ENCODE data around the gene CLEC4M.
"Not testable (repeated sequence)": the region's sequence is repeated elsewhere in the genome, so short reads cannot be mapped to it uniquely, and the experiment has no call there.

The CLEC4M gene

GRCh38 chr19:7793493-7793892, 30.4 kb downstream of the CLEC4M start:
- no peak overlapping the region for H3K27ac ChIP-seq (ENCODE audit: insufficient read depth, low read length, poor library complexity, severe bottlenecking)

GRCh38 chr19:7795555-7796161, 32.6 kb downstream of the CLEC4M start:
- Histone ChIP-seq H3K27me3 (replicated peaks; ENCODE audit: control insufficient read depth, insufficient read depth, low read length, poor library complexity, severe bottlenecking) (no peaks in the 10 kb centered on the region), H3K36me3 (ENCODE audit: control insufficient read depth, insufficient read depth, low read length) (no peaks in the 10 kb centered on the region), H3K9me3 (ENCODE audit: control insufficient read depth, low read length) (no peaks in the 10 kb centered on the region), H3K27ac (ENCODE audit: insufficient read depth, low read length, poor library complexity, severe bottlenecking) (no peak overlapping the region), H3K4me3 (ENCODE audit: insufficient read depth, low read depth, low read length, poor library complexity, severe bottlenecking) (no peak overlapping the region), H3K4me1 (ENCODE audit: control insufficient read depth, insufficient read depth, low read length, poor library complexity, severe bottlenecking) (no peaks in the 10 kb centered on the region)
- DNase-seq = no peak

More at GRCh38 chr19:7793493-7793892, 30.4 kb downstream of the CLEC4M start:
- no peak overlapping the region for H3K4me3 ChIP-seq (ENCODE audit: insufficient read depth, low read depth, low read length, poor library complexity, severe bottlenecking)
- H3K36me3 ChIP-seq (ENCODE audit: control insufficient read depth, insufficient read depth, low read length) = no peaks in the 10 kb centered on the region
- no peaks in the 10 kb centered on the region for H3K9me3 ChIP-seq (ENCODE audit: control insufficient read depth, low read length)
- DNase-seq = no peak
- peaks cover 13% of the 10 kb centered on the region for H3K27me3 ChIP-seq (replicated peaks; ENCODE audit: control insufficient read depth, insufficient read depth, low read length, poor library complexity, severe bottlenecking)
- peaks cover 11% of the 10 kb centered on the region for H3K4me1 ChIP-seq (ENCODE audit: control insufficient read depth, insufficient read depth, low read length, poor library complexity, severe bottlenecking)

GRCh38 chr19:7799640-7800355, 36.8 kb downstream of the CLEC4M start:
- no peak overlapping the region for H3K27ac ChIP-seq (ENCODE audit: insufficient read depth, low read length, poor library complexity, severe bottlenecking)
- H3K27me3 ChIP-seq (replicated peaks; ENCODE audit: control insufficient read depth, insufficient read depth, low read length, poor library complexity, severe bottlenecking) = no peaks in the 10 kb centered on the region
- no peak overlapping the region for H3K4me3 ChIP-seq (ENCODE audit: insufficient read depth, low read depth, low read length, poor library complexity, severe bottlenecking)

GRCh38 chr19:7801020-7801570, 38.1 kb downstream of the CLEC4M start:
- H3K27ac ChIP-seq (ENCODE audit: insufficient read depth, low read length, poor library complexity, severe bottlenecking) = no peak overlapping the region
- no peaks in the 10 kb centered on the region for H3K4me1 ChIP-seq (ENCODE audit: control insufficient read depth, insufficient read depth, low read length, poor library complexity, severe bottlenecking)
- H3K4me3 ChIP-seq (ENCODE audit: insufficient read depth, low read depth, low read length, poor library complexity, severe bottlenecking) = no peak overlapping the region
- no peaks in the 10 kb centered on the region for H3K9me3 ChIP-seq (ENCODE audit: control insufficient read depth, low read length)
- H3K36me3 ChIP-seq (ENCODE audit: control insufficient read depth, insufficient read depth, low read length) = no peaks in the 10 kb centered on the region
- no peak for DNase-seq
- no peaks in the 10 kb centered on the region for H3K27me3 ChIP-seq (replicated peaks; ENCODE audit: control insufficient read depth, insufficient read depth, low read length, poor library complexity, severe bottlenecking)

More at GRCh38 chr19:7799640-7800355, 36.8 kb downstream of the CLEC4M start:
- DNase-seq = peak in 2 of 3 donors; percentile 24 to 45
- Histone ChIP-seq H3K36me3 (ENCODE audit: control insufficient read depth, insufficient read depth, low read length) (no peaks in the 10 kb centered on the region), H3K4me1 (ENCODE audit: control insufficient read depth, insufficient read depth, low read length, poor library complexity, severe bottlenecking) (no peaks in the 10 kb centered on the region), H3K9me3 (ENCODE audit: control insufficient read depth, low read length) (no peaks in the 10 kb centered on the region)

GRCh38 chr19:7806234-7806633, 43.2 kb downstream of the CLEC4M start:
- no peak for DNase-seq

GRCh38 chr19:7806876-7807275, 43.8 kb downstream of the CLEC4M start:
- no peaks in the 10 kb centered on the region for H3K27me3 ChIP-seq (replicated peaks; ENCODE audit: control insufficient read depth, insufficient read depth, low read length, poor library complexity, severe bottlenecking)
- DNase-seq = no peak
- H3K27ac ChIP-seq (ENCODE audit: insufficient read depth, low read length, poor library complexity, severe bottlenecking) = no peak overlapping the region
- H3K4me3 ChIP-seq (ENCODE audit: insufficient read depth, low read depth, low read length, poor library complexity, severe bottlenecking) = no peak overlapping the region
- H3K4me1 ChIP-seq (ENCODE audit: control insufficient read depth, insufficient read depth, low read length, poor library complexity, severe bottlenecking) = no peaks in the 10 kb centered on the region
- H3K9me3 ChIP-seq (ENCODE audit: control insufficient read depth, low read length) = no peaks in the 10 kb centered on the region
- no peaks in the 10 kb centered on the region for H3K36me3 ChIP-seq (ENCODE audit: control insufficient read depth, insufficient read depth, low read length)

More at GRCh38 chr19:7806234-7806633, 43.2 kb downstream of the CLEC4M start:
- Histone ChIP-seq H3K36me3 (ENCODE audit: control insufficient read depth, insufficient read depth, low read length) (no peaks in the 10 kb centered on the region), H3K9me3 (ENCODE audit: control insufficient read depth, low read length) (no peaks in the 10 kb centered on the region), H3K27ac (ENCODE audit: insufficient read depth, low read length, poor library complexity, severe bottlenecking) (no peak overlapping the region), H3K27me3 (replicated peaks; ENCODE audit: control insufficient read depth, insufficient read depth, low read length, poor library complexity, severe bottlenecking) (no peaks in the 10 kb centered on the region), H3K4me1 (ENCODE audit: control insufficient read depth, insufficient read depth, low read length, poor library complexity, severe bottlenecking) (no peaks in the 10 kb centered on the region), H3K4me3 (ENCODE audit: insufficient read depth, low read depth, low read length, poor library complexity, severe bottlenecking) (no peak overlapping the region)

- H3K4me3 ChIP-seq (ENCODE audit: insufficient read depth, low read depth, low read length, poor library complexity, severe bottlenecking) = no peak overlapping the region
- H3K9me3 ChIP-seq (ENCODE audit: control insufficient read depth, low read length) = no peaks in the 10 kb centered on the region
- no peaks in the 10 kb centered on the region for H3K36me3 ChIP-seq (ENCODE audit: control insufficient read depth, insufficient read depth, low read length)
- no peaks in the 10 kb centered on the region for H3K27me3 ChIP-seq (replicated peaks; ENCODE audit: control insufficient read depth, insufficient read depth, low read length, poor library complexity, severe bottlenecking)
- no peak overlapping the region for H3K27ac ChIP-seq (ENCODE audit: insufficient read depth, low read length, poor library complexity, severe bottlenecking)
- DNase-seq = no peak
- H3K4me1 ChIP-seq (ENCODE audit: control insufficient read depth, insufficient read depth, low read length, poor library complexity, severe bottlenecking) = no peaks in the 10 kb centered on the region
Observed at GRCh38 chr19:7808108-7808507, 45.1 kb downstream of the CLEC4M start.

GRCh38 chr19:7811989-7812388, 48.9 kb downstream of the CLEC4M start:
- DNase-seq = no peak
- Histone ChIP-seq H3K4me3 (ENCODE audit: insufficient read depth, low read depth, low read length, poor library complexity, severe bottlenecking) (no peak overlapping the region), H3K27me3 (replicated peaks; ENCODE audit: control insufficient read depth, insufficient read depth, low read length, poor library complexity, severe bottlenecking) (no peaks in the 10 kb centered on the region), H3K9me3 (ENCODE audit: control insufficient read depth, low read length) (no peaks in the 10 kb centered on the region), H3K4me1 (ENCODE audit: control insufficient read depth, insufficient read depth, low read length, poor library complexity, severe bottlenecking) (peaks cover 13% of the 10 kb centered on the region), H3K36me3 (ENCODE audit: control insufficient read depth, insufficient read depth, low read length) (no peaks in the 10 kb centered on the region), H3K27ac (ENCODE audit: insufficient read depth, low read length, poor library complexity, severe bottlenecking) (no peak overlapping the region)

GRCh38 chr19:7815325-7815724, 52.3 kb downstream of the CLEC4M start:
- DNase-seq = no peak
- Histone ChIP-seq H3K27ac (ENCODE audit: insufficient read depth, low read length, poor library complexity, severe bottlenecking) (no peak overlapping the region), H3K4me3 (ENCODE audit: insufficient read depth, low read depth, low read length, poor library complexity, severe bottlenecking) (no peak overlapping the region), H3K36me3 (ENCODE audit: control insufficient read depth, insufficient read depth, low read length) (no peaks in the 10 kb centered on the region), H3K9me3 (ENCODE audit: control insufficient read depth, low read length) (no peaks in the 10 kb centered on the region), H3K27me3 (replicated peaks; ENCODE audit: control insufficient read depth, insufficient read depth, low read length, poor library complexity, severe bottlenecking) (no peaks in the 10 kb centered on the region), H3K4me1 (ENCODE audit: control insufficient read depth, insufficient read depth, low read length, poor library complexity, severe bottlenecking) (peaks cover 13% of the 10 kb centered on the region)

GRCh38 chr19:7816040-7816439, 53.0 kb downstream of the CLEC4M start:
- H3K36me3 ChIP-seq (ENCODE audit: control insufficient read depth, insufficient read depth, low read length); H3K9me3 ChIP-seq (ENCODE audit: control insufficient read depth, low read length); H3K27ac ChIP-seq (ENCODE audit: insufficient read depth, low read length, poor library complexity, severe bottlenecking); H3K4me3 ChIP-seq (ENCODE audit: insufficient read depth, low read depth, low read length, poor library complexity, severe bottlenecking); DNase-seq; H3K27me3 ChIP-seq (replicated peaks; ENCODE audit: control insufficient read depth, insufficient read depth, low read length, poor library complexity, severe bottlenecking): not testable (repeated sequence)
- peaks cover 13% of the 10 kb centered on the region for H3K4me1 ChIP-seq (ENCODE audit: control insufficient read depth, insufficient read depth, low read length, poor library complexity, severe bottlenecking)
